Loucy (cell line): ENCODE measurements around the gene TMCC3.

Experiments used
- H2AFZ ChIP-seq: fragments of 200-600 bp; sonication (generic); 2 replicates; pipeline ENCODE4 v1.6.0; 2016; ENCODE audit warnings: antibody characterized with exemption, mild to moderate bottlenecking, low read length, moderate library complexity
- H3F3A ChIP-seq: fragments of 200-600 bp; 2 replicates; pipeline ENCODE4 v1.6.0; 2016; ENCODE audit warnings: antibody characterized with exemption, low read depth, mild to moderate bottlenecking
- H3K27me3 ChIP-seq: fragments of 200-600 bp; sonication (generic); 2 replicates; pipeline ENCODE4 v1.6.1; 2014; ENCODE audit warnings: low read length, mild to moderate bottlenecking; ENCODE audit not compliant: insufficient read depth, poor library complexity, severe bottlenecking
- H3K36me3 ChIP-seq: fragments of 200-600 bp; sonication (generic); 2 replicates; pipeline ENCODE4 v1.6.1; 2016; ENCODE audit warnings: low read length; ENCODE audit not compliant: insufficient read depth
- H3K4me1 ChIP-seq: fragments of 200-600 bp; sonication (generic); 2 replicates; pipeline ENCODE4 v1.5.1; 2014; ENCODE audit warnings: low read length, mild to moderate bottlenecking; ENCODE audit not compliant: insufficient read depth, poor library complexity, severe bottlenecking
- H3K4me2 ChIP-seq: fragments of 200-600 bp; sonication (generic); 2 replicates; pipeline ENCODE4 v1.6.0; 2014; ENCODE audit warnings: antibody characterized with exemption, low read length, low read depth, mild to moderate bottlenecking; ENCODE audit not compliant: poor library complexity, severe bottlenecking
- H3K4me3 ChIP-seq: fragments of 200-600 bp; sonication (generic); 2 replicates; pipeline ENCODE4 v1.5.1; 2014; ENCODE audit warnings: low read length, mild to moderate bottlenecking, mixed read lengths; ENCODE audit not compliant: poor library complexity, severe bottlenecking
- H3K79me2 ChIP-seq: fragments of 200-600 bp; sonication (generic); 2 replicates; pipeline ENCODE4 v1.6.1; 2014; ENCODE audit warnings: low read length; ENCODE audit not compliant: insufficient read depth
- H3K9ac ChIP-seq: fragments of 200-600 bp; sonication (generic); 2 replicates; pipeline ENCODE4 v1.6.0; 2014; ENCODE audit warnings: mild to moderate bottlenecking, low read depth, low read length, moderate library complexity; ENCODE audit not compliant: poor library complexity, severe bottlenecking
- H3K9me2 ChIP-seq: fragments of 200-600 bp; sonication (generic); replicated peaks from 2 replicates; pipeline ENCODE4 v1.6.1; 2016; ENCODE audit warnings: low read depth, low read length, mixed read lengths
- H3K9me3 ChIP-seq: fragments of 200-600 bp; sonication (generic); 2 replicates; pipeline ENCODE4 v1.6.1; 2014; ENCODE audit warnings: mild to moderate bottlenecking, antibody characterized with exemption, low read length, low read depth; ENCODE audit not compliant: insufficient read depth
- H4K20me1 ChIP-seq: fragments of 200-600 bp; sonication (generic); 2 replicates; pipeline ENCODE4 v1.6.0; 2014; ENCODE audit warnings: antibody characterized with exemption, low read length, mild to moderate bottlenecking; ENCODE audit not compliant: insufficient read depth, poor library complexity, severe bottlenecking
- EZH2phosphoT487 ChIP-seq: fragments of 200-600 bp; IDR thresholded peaks from 2 replicates; pipeline ENCODE4 v1.6.1; 2018; ENCODE audit warnings: antibody characterized with exemption, mild to moderate bottlenecking, moderate library complexity, borderline replicate concordance
- TF ChIP-seq, protein P1 (sequence below): fragments of 200-600 bp; sonication (generic); conservative IDR thresholded peaks from 2 replicates; pipeline ENCODE4 v1.5.1; 2014; ENCODE audit warnings: mild to moderate bottlenecking, antibody characterized with exemption, low read length

The TMCC3 gene

DNA sequence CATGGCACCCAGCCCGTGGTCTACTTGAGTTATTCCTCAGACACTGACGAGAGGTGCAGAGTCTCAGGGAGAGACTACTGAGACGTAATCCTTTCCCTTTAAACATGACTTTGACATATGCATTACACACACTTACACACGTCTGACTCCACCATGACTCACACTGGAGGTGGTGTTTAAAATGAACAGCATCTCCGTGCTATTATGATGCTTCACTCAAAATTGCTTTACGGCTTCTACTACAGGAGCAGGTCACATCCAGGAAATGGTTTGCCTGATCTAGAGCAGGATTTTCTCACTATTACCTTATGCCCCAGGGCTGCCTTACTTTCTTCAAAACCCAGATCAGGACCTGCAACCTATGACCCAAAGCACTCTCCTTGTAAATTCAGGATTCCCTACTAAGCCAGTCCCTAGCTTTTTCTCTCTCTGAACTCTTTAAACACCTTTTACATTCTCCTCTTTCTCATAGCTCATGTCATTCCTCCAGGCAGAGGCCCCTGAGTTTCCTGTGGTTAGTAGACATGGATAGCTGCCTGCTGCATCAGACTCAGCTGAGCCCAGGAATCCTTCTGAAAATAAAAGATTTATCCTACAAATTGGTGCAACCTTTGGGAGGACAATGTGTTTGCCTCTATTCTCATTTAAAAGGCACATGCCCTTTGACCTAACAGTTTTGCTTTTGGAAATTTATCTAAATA lies 31.2 kb downstream of the TMCC3 start:
- Histone ChIP-seq H3K4me2 (no peak overlapping the region), H3K36me3 (no peaks in the 10 kb centered on the region), H3K79me2 (no peaks in the 10 kb centered on the region), H3K4me3 (no peak overlapping the region), H3K27me3 (no peaks in the 10 kb centered on the region), H4K20me1 (no peaks in the 10 kb centered on the region), H3K9me3 (no peaks in the 10 kb centered on the region), H2AFZ (no peak overlapping the region), H3K9ac (no peak overlapping the region), H3F3A (no peaks in the 10 kb centered on the region), H3K9me2 (no peaks in the 10 kb centered on the region), H3K4me1 (no peaks in the 10 kb centered on the region)
- no peak for TF ChIP-seq EZH2phosphoT487
- TF ChIP-seq, protein P1, sequence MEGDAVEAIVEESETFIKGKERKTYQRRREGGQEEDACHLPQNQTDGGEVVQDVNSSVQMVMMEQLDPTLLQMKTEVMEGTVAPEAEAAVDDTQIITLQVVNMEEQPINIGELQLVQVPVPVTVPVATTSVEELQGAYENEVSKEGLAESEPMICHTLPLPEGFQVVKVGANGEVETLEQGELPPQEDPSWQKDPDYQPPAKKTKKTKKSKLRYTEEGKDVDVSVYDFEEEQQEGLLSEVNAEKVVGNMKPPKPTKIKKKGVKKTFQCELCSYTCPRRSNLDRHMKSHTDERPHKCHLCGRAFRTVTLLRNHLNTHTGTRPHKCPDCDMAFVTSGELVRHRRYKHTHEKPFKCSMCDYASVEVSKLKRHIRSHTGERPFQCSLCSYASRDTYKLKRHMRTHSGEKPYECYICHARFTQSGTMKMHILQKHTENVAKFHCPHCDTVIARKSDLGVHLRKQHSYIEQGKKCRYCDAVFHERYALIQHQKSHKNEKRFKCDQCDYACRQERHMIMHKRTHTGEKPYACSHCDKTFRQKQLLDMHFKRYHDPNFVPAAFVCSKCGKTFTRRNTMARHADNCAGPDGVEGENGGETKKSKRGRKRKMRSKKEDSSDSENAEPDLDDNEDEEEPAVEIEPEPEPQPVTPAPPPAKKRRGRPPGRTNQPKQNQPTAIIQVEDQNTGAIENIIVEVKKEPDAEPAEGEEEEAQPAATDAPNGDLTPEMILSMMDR, result no peak

DNA sequence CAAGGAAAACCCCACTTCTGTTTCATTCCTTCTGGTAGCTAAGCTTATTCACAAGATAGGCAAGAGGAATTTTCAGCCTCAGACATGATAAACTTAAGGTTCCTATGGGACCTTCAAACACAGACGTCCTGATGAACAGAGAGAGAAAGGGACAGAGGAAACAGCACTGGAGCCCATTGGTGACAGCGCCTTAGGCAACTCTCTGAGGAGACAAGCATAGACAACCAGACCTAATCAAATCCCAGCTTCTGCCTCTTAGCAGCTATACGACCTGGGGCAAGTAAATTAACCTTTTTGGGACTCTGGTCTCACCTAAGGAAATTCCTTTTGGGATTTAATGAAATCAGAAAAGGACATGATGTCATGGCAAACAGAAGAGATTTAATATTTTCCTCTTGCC lies 33.3 kb downstream of the TMCC3 start:
- H4K20me1 ChIP-seq, result no peaks in the 10 kb centered on the region
- no peaks in the 10 kb centered on the region for H3K36me3 ChIP-seq
- H3K79me2 ChIP-seq, result no peaks in the 10 kb centered on the region
- H3K4me1 ChIP-seq, result no peaks in the 10 kb centered on the region
- H3K9me2 ChIP-seq, result no peaks in the 10 kb centered on the region
- no peak overlapping the region for H2AFZ ChIP-seq
- no peaks in the 10 kb centered on the region for H3F3A ChIP-seq
- no peaks in the 10 kb centered on the region for H3K9me3 ChIP-seq
- H3K4me2 ChIP-seq, result no peak overlapping the region
- no peak overlapping the region for H3K9ac ChIP-seq
- H3K4me3 ChIP-seq, result no peak overlapping the region
- H3K27me3 ChIP-seq, result no peaks in the 10 kb centered on the region
- no peak for TF ChIP-seq EZH2phosphoT487
- TF ChIP-seq, protein P1, result no peak

DNA sequence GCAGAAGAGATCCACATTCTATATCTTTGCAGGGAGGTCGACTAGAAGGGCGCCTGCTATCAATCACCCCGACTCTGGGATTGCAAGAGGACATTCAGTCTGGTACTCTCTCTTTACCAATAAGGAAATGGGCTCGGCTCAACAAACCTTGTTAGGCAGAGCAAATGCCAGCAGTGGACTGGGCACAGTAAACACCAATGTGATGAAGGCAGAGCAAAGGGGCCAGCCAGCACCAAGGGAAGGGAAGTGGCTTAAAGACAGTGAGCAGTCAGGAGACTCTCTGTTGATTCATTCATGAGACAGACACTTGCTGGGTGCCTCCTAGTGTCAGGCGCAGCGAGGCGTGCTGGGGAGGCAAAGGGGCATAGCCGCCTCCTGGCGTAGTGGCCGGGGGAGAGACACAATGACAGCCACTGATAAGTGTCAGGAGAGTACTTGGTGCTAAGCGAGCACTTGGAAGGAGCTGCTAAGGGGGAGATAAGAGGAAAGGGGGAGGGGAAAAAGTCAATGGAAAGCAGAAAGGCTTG lies 34.1 kb downstream of the TMCC3 start:
- no peaks in the 10 kb centered on the region for H3K79me2 ChIP-seq
- H2AFZ ChIP-seq, result no peak overlapping the region
- no peaks in the 10 kb centered on the region for H3K9me3 ChIP-seq
- no peaks in the 10 kb centered on the region for H3K36me3 ChIP-seq
- no peak overlapping the region for H3K4me3 ChIP-seq
- no peaks in the 10 kb centered on the region for H3K27me3 ChIP-seq
- no peak overlapping the region for H3K4me2 ChIP-seq
- no peaks in the 10 kb centered on the region for H4K20me1 ChIP-seq
- H3K9me2 ChIP-seq, result no peaks in the 10 kb centered on the region
- no peak overlapping the region for H3K9ac ChIP-seq
- no peaks in the 10 kb centered on the region for H3F3A ChIP-seq
- TF ChIP-seq, protein P1, result no peak
- no peak for TF ChIP-seq EZH2phosphoT487
- H3K4me1 ChIP-seq, result no peaks in the 10 kb centered on the region
